ENCODE data around the gene MYCBPAP. TPM values are rescaled to one million over a fixed set of nuclear protein-coding genes. Genes with fewer than 3 reads are reported as not detected.

Gene MYCBPAP
- total RNA-seq, 3 donors from 2014 or later = 0.26 to 0.49 (median 0.30) TPM

DNA sequence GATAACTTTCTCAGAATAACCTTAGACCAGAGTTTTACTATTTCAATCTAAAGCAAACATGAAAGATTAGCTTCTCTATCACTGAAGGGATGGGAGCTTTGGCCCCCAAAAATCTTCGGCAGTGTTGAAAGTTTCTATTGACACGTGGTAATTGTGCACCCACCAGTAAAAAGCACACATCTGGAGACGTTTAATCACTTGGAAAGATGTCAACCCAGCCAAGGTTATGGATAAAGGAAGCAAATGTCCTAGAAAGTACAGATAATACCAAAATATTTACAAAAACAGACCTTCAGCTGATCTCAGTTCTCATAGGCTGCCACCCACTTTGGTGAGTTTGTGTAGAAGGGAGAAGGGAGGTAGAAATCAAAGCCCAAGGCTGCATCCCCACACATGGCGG lies 5.3 kb downstream of the MYCBPAP start:
- peaks cover 40% of the 10 kb centered on the region for H3K4me1 Mint-ChIP-seq (ENCODE audit: low read depth)
- H3K4me3 Mint-ChIP-seq = no peak overlapping the region
- no peaks in the 10 kb centered on the region for H3K27me3 Mint-ChIP-seq (ENCODE audit: low read depth)
- no peaks in the 10 kb centered on the region for H3K9me3 Mint-ChIP-seq
- ATAC-seq (no peak), DNase-seq (no peak)
- H3K36me3 Mint-ChIP-seq (ENCODE audit: insufficient read depth) = no peaks in the 10 kb centered on the region

DNA sequence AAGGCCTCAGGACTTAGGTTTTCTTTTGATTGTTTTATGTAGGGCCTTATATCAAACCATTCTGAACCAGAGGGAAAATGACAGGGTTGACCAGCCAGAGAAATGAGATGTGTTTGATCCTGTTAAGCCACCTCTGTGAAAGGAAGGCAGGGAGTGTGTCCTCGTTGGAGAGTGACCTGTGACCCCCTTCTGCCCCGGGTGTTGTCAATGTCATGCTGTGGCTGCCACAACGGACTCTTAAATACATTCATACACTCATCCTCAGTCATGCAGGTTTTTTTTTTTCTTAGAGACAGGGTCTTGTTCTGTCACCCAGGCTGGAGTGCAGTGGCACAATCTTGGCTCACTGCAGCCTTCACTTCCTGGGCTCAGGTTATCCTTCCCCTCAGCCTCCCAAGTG lies 6.1 kb downstream of the MYCBPAP start:
- Mint-ChIP-seq H3K4me3 (no peak overlapping the region), H3K27me3 (ENCODE audit: low read depth) (no peaks in the 10 kb centered on the region), H3K9me3 (no peaks in the 10 kb centered on the region), H3K36me3 (ENCODE audit: insufficient read depth) (no peaks in the 10 kb centered on the region), H3K4me1 (ENCODE audit: low read depth) (peaks cover 33% of the 10 kb centered on the region)
- DNase-seq (no peak), ATAC-seq (no peak)

DNA sequence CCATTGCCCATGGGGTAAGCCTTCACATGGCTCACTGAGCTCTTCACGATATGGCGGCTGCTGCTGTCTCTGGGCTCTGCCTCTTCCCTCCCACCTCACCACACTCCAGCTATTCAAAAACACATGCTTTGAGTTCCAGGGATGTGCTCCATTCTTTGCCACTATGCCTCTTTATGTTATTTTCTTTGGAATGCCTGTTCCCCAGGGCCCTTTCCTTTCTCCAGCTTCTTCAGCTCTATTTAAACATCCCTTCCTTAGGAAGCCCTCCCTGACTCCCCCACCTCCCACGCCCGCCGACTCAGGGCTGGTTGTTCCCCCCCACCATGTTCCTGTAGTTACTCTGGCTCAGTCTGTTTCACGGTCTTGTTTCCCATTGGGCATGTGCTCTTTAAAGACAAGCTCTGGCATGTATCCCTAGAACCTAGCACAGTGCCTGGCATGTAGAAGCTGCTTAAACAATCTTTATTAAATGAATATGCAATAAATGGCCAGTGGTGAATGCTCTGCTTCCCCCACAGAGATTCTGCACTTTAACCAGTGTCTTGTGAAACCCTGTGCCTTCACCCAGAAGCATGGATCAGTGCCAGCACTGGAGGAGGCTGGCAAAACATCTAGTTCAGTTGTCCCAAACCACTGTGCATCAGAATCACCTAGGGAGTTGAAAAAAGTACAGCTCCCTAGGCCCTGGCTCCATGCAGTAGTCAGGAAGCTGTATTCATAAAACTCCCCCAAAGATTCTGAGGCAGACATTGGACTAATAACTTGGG lies 6.9 kb downstream of the MYCBPAP start:
- Mint-ChIP-seq H3K27me3 (ENCODE audit: low read depth) (no peaks in the 10 kb centered on the region), H3K36me3 (ENCODE audit: insufficient read depth) (no peaks in the 10 kb centered on the region), H3K9me3 (no peaks in the 10 kb centered on the region), H3K4me3 (no peak overlapping the region), H3K4me1 (ENCODE audit: low read depth) (peaks cover 27% of the 10 kb centered on the region)
- no peak for DNase-seq
- ATAC-seq = no peak

DNA sequence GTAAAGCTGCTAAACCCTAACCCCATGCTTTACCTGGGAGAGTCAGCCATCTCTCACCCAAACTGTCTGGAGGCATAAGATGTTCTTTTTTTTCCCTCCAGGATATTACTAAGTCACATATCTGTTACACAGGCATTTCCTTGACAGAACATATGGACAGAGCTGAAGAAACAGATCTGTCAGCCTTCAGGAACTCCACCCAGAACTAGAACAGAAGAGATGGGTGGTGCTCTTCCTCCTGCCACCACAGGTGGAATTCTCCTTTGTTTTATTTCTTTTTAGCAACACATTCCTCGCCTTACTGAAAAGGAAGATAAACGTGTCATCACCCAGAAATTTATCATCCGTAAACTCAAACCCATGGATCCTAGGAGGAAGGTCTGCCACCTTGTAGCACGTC lies 8.8 kb downstream of the MYCBPAP start:
- DNase-seq (no peak), ATAC-seq (no peak)
- Mint-ChIP-seq H3K36me3 (ENCODE audit: insufficient read depth) (no peaks in the 10 kb centered on the region), H3K9me3 (no peaks in the 10 kb centered on the region), H3K4me1 (ENCODE audit: low read depth) (peaks cover 12% of the 10 kb centered on the region), H3K27me3 (ENCODE audit: low read depth) (no peaks in the 10 kb centered on the region), H3K4me3 (no peak overlapping the region)

DNA sequence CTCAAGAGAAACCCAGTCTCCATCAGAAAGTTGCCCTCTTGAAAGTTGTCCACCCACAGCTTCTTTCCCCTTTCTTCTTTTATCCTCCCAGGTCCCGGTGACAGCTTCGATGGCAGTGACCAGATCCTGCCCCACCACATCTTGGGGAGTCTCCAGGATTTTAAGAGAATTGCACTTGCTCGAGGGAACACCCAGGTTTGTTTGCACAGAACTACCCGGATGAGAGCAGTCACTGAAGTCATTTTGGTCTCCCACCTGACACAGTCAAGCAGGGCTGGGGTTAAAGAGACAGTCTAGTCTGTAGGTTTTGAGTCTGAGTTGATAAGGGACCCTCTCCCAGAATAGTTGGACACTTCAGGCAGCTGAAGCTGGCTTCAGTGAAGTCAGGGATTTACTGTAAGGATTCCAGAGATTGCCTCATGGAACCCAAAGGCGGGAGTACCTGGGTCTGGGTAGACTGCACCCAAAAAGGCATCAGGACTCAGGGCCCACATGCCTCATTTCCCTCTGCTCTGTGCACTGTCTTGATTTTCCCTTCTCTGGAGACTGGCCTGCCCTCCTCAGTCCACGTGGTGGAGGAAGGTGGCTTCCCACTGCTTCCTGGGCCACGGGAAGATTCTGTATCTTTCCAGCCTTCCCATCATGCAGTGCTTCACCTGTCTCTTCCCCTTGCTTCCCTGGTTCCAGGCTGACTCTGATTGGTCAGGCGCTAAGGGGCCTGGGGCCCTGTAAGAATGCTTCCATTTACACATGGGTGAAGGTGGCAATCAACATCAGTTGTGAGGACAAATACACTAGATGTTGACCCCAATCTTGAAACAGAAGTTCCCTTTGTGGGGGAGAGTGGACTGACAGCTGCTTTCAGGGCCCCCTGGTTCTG lies 9.5 kb downstream of the MYCBPAP start:
- no peak for ATAC-seq

DNA sequence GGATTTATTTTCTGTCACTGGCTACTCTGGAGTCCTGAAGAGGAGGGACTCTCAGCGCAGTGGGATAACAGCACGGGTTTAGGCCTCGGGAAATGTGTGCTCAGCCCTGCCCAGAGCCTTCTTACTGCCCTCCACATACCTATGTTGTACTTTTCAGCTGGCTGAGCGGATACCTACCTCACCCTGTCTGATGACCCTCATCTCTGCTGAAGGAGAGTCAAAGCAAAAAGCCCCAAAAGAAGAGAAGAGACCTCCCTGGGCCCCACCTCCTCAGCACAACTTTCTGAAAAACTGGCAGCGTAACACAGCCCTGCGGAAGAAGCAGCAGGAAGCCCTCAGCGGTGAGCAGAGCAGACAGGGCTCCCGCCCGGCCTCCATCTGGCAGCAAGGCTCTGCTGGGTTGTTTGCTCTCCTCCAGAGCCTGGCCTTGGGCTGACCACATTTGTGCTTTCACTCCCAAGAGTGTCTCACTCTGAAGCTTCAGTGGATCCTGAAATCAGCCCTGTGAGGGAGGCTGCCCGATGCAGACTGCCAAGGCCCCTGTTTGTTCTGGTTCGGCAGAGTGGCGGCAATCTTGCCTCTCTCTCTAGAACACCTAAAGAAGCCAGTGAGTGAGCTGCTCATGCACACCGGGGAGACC lies 10.3 kb downstream of the MYCBPAP start:
- ATAC-seq = no peak
- DNase-seq = no peak
- Mint-ChIP-seq H3K4me1 (ENCODE audit: low read depth) (peaks cover 8% of the 10 kb centered on the region), H3K27me3 (ENCODE audit: low read depth) (no peaks in the 10 kb centered on the region), H3K4me3 (no peak overlapping the region), H3K36me3 (ENCODE audit: insufficient read depth) (no peaks in the 10 kb centered on the region), H3K9me3 (no peaks in the 10 kb centered on the region)

More for the DNA sequence above, 9.5 kb downstream of the MYCBPAP start:
- Mint-ChIP-seq H3K9me3 (no peaks in the 10 kb centered on the region), H3K4me1 (ENCODE audit: low read depth) (peaks cover 8% of the 10 kb centered on the region), H3K4me3 (no peak overlapping the region), H3K36me3 (ENCODE audit: insufficient read depth) (no peaks in the 10 kb centered on the region), H3K27me3 (ENCODE audit: low read depth) (no peaks in the 10 kb centered on the region)
- no peak for DNase-seq

DNA sequence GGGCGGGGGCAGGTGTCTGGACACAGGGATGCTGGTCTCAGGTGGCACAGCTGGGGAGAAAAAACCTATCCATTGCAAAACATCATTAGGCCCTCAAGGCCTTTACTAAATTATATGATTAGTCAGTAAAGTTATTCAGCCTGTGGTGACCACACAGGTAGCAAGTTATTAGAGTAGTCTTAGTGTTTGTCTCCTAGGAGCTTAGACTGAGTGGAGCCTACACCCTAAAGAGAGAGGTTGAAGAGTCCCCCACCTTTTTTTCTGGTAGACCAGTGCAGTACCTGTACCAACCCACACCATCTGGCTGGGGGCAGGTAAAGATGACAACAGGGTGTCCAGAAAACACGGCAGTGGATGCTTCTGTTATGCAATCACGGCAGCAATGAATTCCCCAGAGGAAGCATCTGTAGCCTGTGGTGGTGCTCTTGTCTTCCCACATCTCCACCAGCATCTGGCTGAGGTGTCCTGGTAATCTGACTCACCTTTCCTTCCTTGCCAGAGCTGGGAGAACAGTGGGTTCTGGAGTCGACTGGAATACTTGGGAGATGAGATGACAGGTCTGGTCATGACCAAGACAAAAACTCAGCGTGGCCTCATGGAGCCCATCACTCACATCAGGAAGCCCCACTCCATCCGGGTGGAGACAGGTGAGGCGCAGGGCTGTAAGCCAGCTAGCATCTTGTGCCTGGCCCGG lies 11.0 kb downstream of the MYCBPAP start:
- Mint-ChIP-seq H3K4me3 (no peak overlapping the region), H3K27me3 (ENCODE audit: low read depth) (no peaks in the 10 kb centered on the region), H3K4me1 (ENCODE audit: low read depth) (peaks cover 8% of the 10 kb centered on the region), H3K9me3 (no peaks in the 10 kb centered on the region), H3K36me3 (ENCODE audit: insufficient read depth) (no peaks in the 10 kb centered on the region)
- ATAC-seq (no peak), DNase-seq (no peak)

DNA sequence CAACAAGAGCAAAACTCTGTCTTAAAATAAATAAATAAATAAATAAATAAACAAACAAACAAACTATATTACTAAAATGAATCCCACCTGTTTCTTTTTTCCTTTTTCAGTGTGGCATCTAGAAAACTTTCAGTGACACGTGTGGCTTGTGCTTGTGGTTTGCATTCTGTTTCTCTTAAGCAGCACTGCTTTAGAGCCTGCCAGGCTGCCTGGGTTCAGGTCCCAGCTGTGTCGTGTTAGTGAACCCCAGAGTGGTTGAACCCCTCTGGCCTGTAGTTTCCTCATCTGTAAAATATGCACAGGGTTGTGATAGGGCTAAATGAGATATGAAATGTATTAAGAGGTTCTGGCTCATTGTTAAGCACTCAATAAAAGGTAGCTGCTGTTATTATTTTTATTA lies 12.2 kb downstream of the MYCBPAP start:
- ATAC-seq = no peak
- Mint-ChIP-seq H3K36me3 (ENCODE audit: insufficient read depth) (no peaks in the 10 kb centered on the region), H3K4me1 (ENCODE audit: low read depth) (peaks cover 8% of the 10 kb centered on the region)

DNA sequence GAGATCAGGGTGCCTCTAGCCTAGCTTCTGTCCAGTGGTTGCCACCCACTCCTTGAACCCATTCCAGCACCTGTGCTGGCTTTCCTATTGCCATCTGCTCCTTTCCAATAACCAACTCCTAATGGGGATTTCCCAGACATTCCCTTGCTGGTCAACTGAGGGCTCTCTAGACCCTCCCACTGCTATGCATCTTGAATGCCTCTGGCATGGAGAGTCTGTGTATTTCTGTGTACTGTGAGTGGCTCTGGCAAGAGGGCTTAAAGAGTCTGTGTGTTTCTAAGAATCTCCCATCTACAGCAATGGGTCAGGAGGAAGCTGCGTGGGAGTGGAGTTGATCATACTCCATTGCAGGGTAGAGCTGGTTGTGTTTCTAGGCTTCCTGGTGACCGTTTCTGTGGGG lies 13.3 kb downstream of the MYCBPAP start:
- no peak overlapping the region for H3K4me3 Mint-ChIP-seq
- DNase-seq (no peak), ATAC-seq (no peak)
- no peaks in the 10 kb centered on the region for H3K9me3 Mint-ChIP-seq
- peaks cover 8% of the 10 kb centered on the region for H3K4me1 Mint-ChIP-seq (ENCODE audit: low read depth)
- no peaks in the 10 kb centered on the region for H3K27me3 Mint-ChIP-seq (ENCODE audit: low read depth)
- H3K36me3 Mint-ChIP-seq (ENCODE audit: insufficient read depth) = no peaks in the 10 kb centered on the region

More for the DNA sequence above, 12.2 kb downstream of the MYCBPAP start:
- Mint-ChIP-seq H3K4me3 (no peak overlapping the region), H3K9me3 (no peaks in the 10 kb centered on the region), H3K27me3 (ENCODE audit: low read depth) (no peaks in the 10 kb centered on the region)
- DNase-seq = no peak

DNA sequence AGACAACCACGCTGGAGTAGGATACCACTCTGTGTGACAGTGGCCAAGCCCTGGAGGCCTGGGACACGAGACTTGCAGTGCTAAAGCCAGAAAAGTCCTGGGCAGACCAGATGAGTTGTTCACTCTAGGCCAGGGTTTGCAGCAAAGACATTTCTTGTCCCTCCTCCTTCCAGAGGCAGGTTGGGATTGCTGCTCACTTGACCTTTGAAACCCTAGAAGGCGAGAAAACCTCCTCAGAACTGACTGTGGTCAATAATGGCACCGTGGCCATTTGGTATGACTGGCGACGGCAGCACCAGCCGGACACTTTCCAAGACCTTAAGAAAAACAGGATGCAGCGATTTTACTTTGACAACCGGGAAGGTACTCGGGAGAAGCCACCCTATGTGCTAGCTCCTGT lies 14.5 kb downstream of the MYCBPAP start:
- no peaks in the 10 kb centered on the region for H3K9me3 Mint-ChIP-seq
- DNase-seq (no peak), ATAC-seq (no peak)
- no peaks in the 10 kb centered on the region for H3K36me3 Mint-ChIP-seq (ENCODE audit: insufficient read depth)
- no peaks in the 10 kb centered on the region for H3K4me1 Mint-ChIP-seq (ENCODE audit: low read depth)
- peaks cover 3% of the 10 kb centered on the region for H3K27me3 Mint-ChIP-seq (ENCODE audit: low read depth)
- no peak overlapping the region for H3K4me3 Mint-ChIP-seq

DNA sequence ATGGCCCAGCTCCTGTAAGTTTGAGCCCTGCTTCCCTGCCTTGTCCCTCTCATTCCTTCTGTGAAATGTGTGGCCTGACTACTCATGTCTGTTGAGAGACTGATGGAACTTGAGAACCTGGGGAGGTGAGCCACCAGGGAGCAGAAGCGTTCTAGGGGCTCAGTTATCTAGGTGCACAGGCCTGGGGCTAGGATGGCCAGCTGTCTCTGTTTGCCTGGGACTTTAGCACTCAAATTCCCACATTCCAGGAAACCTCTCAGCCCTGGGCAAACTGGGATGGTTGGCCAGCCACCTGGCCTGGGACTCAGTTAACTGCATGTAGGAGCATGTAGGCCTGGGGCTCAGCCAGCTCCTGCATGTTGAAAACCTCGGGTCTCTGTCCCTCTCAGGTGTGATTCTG lies 15.0 kb downstream of the MYCBPAP start:
- Mint-ChIP-seq H3K4me3 (no peak overlapping the region), H3K27me3 (ENCODE audit: low read depth) (peaks cover 3% of the 10 kb centered on the region)

DNA sequence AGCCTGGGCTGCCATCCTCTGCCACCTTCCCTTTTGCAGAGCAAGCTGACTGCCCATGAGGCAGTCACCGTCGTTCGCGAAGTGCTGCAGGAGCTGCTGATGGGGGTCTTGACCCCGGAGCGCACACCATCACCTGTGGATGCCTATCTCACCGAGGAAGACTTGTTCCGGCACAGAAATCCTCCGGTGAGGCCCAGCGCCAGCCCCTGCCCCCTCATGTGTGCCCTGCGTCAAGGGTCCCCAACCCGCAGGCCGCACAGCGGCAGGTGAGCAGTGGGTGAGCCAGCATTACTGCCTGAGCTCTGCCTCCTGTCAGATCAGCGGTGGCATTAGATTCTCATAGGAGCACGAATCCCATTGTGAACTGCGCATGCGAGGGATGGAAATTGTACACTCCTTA lies 16.6 kb downstream of the MYCBPAP start:
- H3K27me3 Mint-ChIP-seq (ENCODE audit: low read depth) = peaks cover 17% of the 10 kb centered on the region
- no peak overlapping the region for H3K4me3 Mint-ChIP-seq
- no peaks in the 10 kb centered on the region for H3K9me3 Mint-ChIP-seq
- H3K36me3 Mint-ChIP-seq (ENCODE audit: insufficient read depth) = no peaks in the 10 kb centered on the region
- no peak for DNase-seq
- no peak for ATAC-seq
- H3K4me1 Mint-ChIP-seq (ENCODE audit: low read depth) = no peaks in the 10 kb centered on the region

More for the DNA sequence above, 15.0 kb downstream of the MYCBPAP start:
- H3K9me3 Mint-ChIP-seq = no peaks in the 10 kb centered on the region
- no peaks in the 10 kb centered on the region for H3K4me1 Mint-ChIP-seq (ENCODE audit: low read depth)
- no peaks in the 10 kb centered on the region for H3K36me3 Mint-ChIP-seq (ENCODE audit: insufficient read depth)
- no peak for DNase-seq
- no peak for ATAC-seq

DNA sequence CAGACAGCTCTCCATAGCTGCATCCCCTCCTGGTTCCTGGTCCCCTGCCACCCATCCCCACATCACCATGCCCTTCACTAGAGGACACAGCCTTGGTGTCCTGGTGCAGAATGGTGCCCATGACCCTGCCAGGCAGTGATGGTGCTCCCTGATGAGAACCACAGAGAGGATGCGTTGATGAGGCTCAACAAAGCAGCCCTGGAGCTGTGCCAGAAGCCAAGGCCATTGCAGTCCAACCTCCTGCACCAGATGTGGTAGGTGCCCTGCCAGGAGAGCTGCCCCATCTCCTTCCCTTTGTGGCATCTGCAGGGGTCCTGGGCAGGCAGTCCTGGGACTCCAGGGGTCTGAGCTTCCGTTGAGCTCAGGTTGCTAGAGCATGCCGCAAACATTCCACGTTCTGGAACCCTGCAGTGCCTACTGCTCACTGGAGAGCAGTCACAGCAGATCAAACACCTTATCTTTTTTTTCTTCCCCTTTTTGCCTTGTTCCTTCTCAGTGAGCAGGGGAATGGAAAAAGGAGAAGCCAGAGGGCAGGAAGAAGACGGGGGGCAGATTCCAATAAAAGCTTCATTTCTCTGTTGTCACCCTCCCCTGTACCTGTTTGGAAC lies 19.0 kb downstream of the MYCBPAP start:
- Mint-ChIP-seq H3K27me3 (ENCODE audit: low read depth) (peaks cover 40% of the 10 kb centered on the region), H3K9me3 (no peaks in the 10 kb centered on the region), H3K36me3 (ENCODE audit: insufficient read depth) (no peaks in the 10 kb centered on the region), H3K4me1 (ENCODE audit: low read depth) (peaks cover 3% of the 10 kb centered on the region), H3K4me3 (no peak overlapping the region)
- ATAC-seq (no peak), DNase-seq (no peak)
